PC-9 (cell line): ENCODE data around the gene PBX3. TPM values are rescaled to one million over a fixed set of nuclear protein-coding genes. Genes with fewer than 3 reads are reported as not detected.

Experiments used
- BruUV-seq: library from RNA; stranded (reverse); fragments of 400-500 nt; replicated peaks from 2 replicates; lab custom pipeline; 2021; lab: Mats Ljungman, UMichigan
- CTCF ChIA-PET: fragments of 300-600 bp; sonication (Branson Sonifier 250); formaldehyde crosslinking; loops from one replicate; lab custom pipeline; 2022; ENCODE audit warnings: antibody characterized with exemption; lab: Charles Lee
- POLR2A ChIA-PET: fragments of 300-600 bp; sonication (Branson Sonifier 250); formaldehyde crosslinking; loops from one replicate; lab custom pipeline; 2022; ENCODE audit warnings: antibody characterized with exemption; ENCODE audit not compliant: unreplicated experiment; lab: Charles Lee
- DNase-seq, 2 experiments: peaks; one replicate each; pipeline versions ENCODE4 v3.0.0 to v3.0.0-alpha.2; 2015 to 2022; ENCODE audit warnings: mixed read lengths in 1 of 2
- H2AFZ ChIP-seq: fragments of 200-600 bp; sonication (generic); 2 replicates; pipeline ENCODE4 v1.8.1; 2017; ENCODE audit warnings: antibody characterized with exemption
- H3F3A ChIP-seq: fragments of 200-600 bp; sonication (generic); 2 replicates; pipeline ENCODE4 v1.8.1; 2017; ENCODE audit warnings: antibody characterized with exemption, mild to moderate bottlenecking, low read depth; ENCODE audit not compliant: insufficient read depth
- H3K27ac ChIP-seq: fragments of 200-600 bp; sonication (generic); 2 replicates; pipeline ENCODE4 v1.6.1; 2016; ENCODE audit warnings: mixed run types
- H3K27me3 ChIP-seq: fragments of 200-600 bp; sonication (generic); 2 replicates; pipeline ENCODE4 v1.6.1; 2016; ENCODE audit warnings: low read depth, mixed run types; ENCODE audit not compliant: insufficient read depth
- H3K36me3 ChIP-seq: fragments of 200-600 bp; sonication (generic); 2 replicates; pipeline ENCODE4 v1.6.1; 2016; ENCODE audit warnings: low read depth, mixed run types
- H3K4me1 ChIP-seq: fragments of 200-600 bp; sonication (generic); replicated peaks from 2 replicates; pipeline ENCODE4 v1.6.1; 2016; ENCODE audit warnings: mixed run types; ENCODE audit not compliant: insufficient read depth
- H3K4me2 ChIP-seq: fragments of 200-600 bp; sonication (generic); 2 replicates; pipeline ENCODE4 v1.6.1; 2017; ENCODE audit warnings: mixed run types
- H3K4me3 ChIP-seq: fragments of 200-600 bp; sonication (generic); 2 replicates; pipeline ENCODE4 v1.6.1; 2016; ENCODE audit warnings: mixed run types
- H3K79me2 ChIP-seq: fragments of 200-600 bp; sonication (generic); 2 replicates; pipeline ENCODE4 v1.6.1; 2017; ENCODE audit warnings: low read depth, mixed run types
- H3K9me2 ChIP-seq: fragments of 200-600 bp; sonication (generic); 2 replicates; pipeline ENCODE4 v1.8.1; 2017; ENCODE audit warnings: mild to moderate bottlenecking; ENCODE audit not compliant: insufficient read depth
- H3K9me3 ChIP-seq: fragments of 200-600 bp; sonication (generic); 2 replicates; pipeline ENCODE4 v1.8.1; 2016; ENCODE audit warnings: low read depth; ENCODE audit not compliant: insufficient read depth
- H4K20me1 ChIP-seq: fragments of 200-600 bp; sonication (generic); 2 replicates; pipeline ENCODE4 v1.8.1; 2017; ENCODE audit not compliant: insufficient read depth
- CTCF ChIP-seq: fragments of 200-600 bp; sonication (generic); conservative IDR thresholded peaks from 2 replicates; pipeline ENCODE4 v1.6.1; 2017; ENCODE audit warnings: mixed run types, antibody characterized with exemption, mild to moderate bottlenecking, moderate library complexity
- EZH2 ChIP-seq: fragments of 200-600 bp; sonication (generic); IDR thresholded peaks from 2 replicates; pipeline ENCODE4 v1.8.0; 2017; ENCODE audit warnings: antibody characterized with exemption, low read depth
- intact Hi-C: fragments of 100-400 bp; cut with micrococcal nuclease; formaldehyde crosslinking; loops from one replicate; pipeline ENCODE4 v1.10.0; 2022; ENCODE audit not compliant: unreplicated experiment
- total RNA-seq: library from RNA; stranded (reverse); gene quantifications from 2 replicates; pipeline ENCODE4 v1.2.3, GENCODE V29; 2021

The PBX3 gene
- total RNA-seq, 1 experiment from 2014 or later = 18.3 TPM

GRCh38 chr9:125831054-125831453 is 83.9 kb downstream of the PBX3 start:
- no peak overlapping the region for H3K4me2 ChIP-seq
- no peaks in the 10 kb centered on the region for H4K20me1 ChIP-seq
- ChIA-PET CTCF (interaction anchor here (0.5 kb wide), 1 partner anchor 668 kb away, joined by 4 read pairs; no protein-coding TSS in a partner anchor), POLR2A (interaction anchor here (0.6 kb wide), 1 partner anchor 120 kb away, joined by 7 read pairs; no protein-coding TSS in a partner anchor)
- no peak overlapping the region for H3K4me3 ChIP-seq
- H3K27me3 ChIP-seq = no peaks in the 10 kb centered on the region
- H3K36me3 ChIP-seq = no peaks in the 10 kb centered on the region
- no peak for TF ChIP-seq CTCF
- TF ChIP-seq EZH2 = no peak
- no peaks in the 10 kb centered on the region for H3F3A ChIP-seq
- BruUV-seq = no TSS peak
- no peak overlapping the region for H3K27ac ChIP-seq
- H3K79me2 ChIP-seq = no peaks in the 10 kb centered on the region
- H3K9me3 ChIP-seq = no peaks in the 10 kb centered on the region
- H3K9me2 ChIP-seq = no peaks in the 10 kb centered on the region
- H2AFZ ChIP-seq = no peak overlapping the region
- DNase-seq = no peak
- no peaks in the 10 kb centered on the region for H3K4me1 ChIP-seq
- intact Hi-C loops = no loop called here

- Histone ChIP-seq H3K36me3 (no peaks in the 10 kb centered on the region), H3F3A (no peaks in the 10 kb centered on the region), H4K20me1 (no peaks in the 10 kb centered on the region), H3K9me3 (no peaks in the 10 kb centered on the region), H2AFZ (no peak overlapping the region), H3K4me1 (no peaks in the 10 kb centered on the region), H3K27me3 (no peaks in the 10 kb centered on the region), H3K4me2 (no peak overlapping the region), H3K27ac (no peak overlapping the region), H3K4me3 (no peak overlapping the region), H3K9me2 (no peaks in the 10 kb centered on the region), H3K79me2 (no peaks in the 10 kb centered on the region)
- TF ChIP-seq EZH2 (no peak), CTCF (no peak)
- CTCF ChIA-PET = no interaction called here
- no peak for DNase-seq
- POLR2A ChIA-PET = interaction anchor here (0.6 kb wide), 1 partner anchor 120 kb away, joined by 7 read pairs; no protein-coding TSS in a partner anchor
- intact Hi-C loops = no loop called here
- no TSS peak for BruUV-seq
These were observed 84.4 kb downstream of the PBX3 start for GRCh38 chr9:125831616-125832015.

GRCh38 chr9:125835655-125836054 is 88.5 kb downstream of the PBX3 start:
- H3K4me2 ChIP-seq = no peak overlapping the region
- no peaks in the 10 kb centered on the region for H3F3A ChIP-seq
- intact Hi-C loops = no loop called here
- no TSS peak for BruUV-seq
- no peak overlapping the region for H3K27ac ChIP-seq
- H3K9me2 ChIP-seq = no peaks in the 10 kb centered on the region
- H3K27me3 ChIP-seq = no peaks in the 10 kb centered on the region
- H3K79me2 ChIP-seq = no peaks in the 10 kb centered on the region
- H3K9me3 ChIP-seq = no peaks in the 10 kb centered on the region
- TF ChIP-seq CTCF = no peak
- TF ChIP-seq EZH2 = no peak
- no peaks in the 10 kb centered on the region for H3K36me3 ChIP-seq
- POLR2A ChIA-PET = no interaction called here
- H3K4me1 ChIP-seq = no peaks in the 10 kb centered on the region
- CTCF ChIA-PET = no interaction called here
- no peak overlapping the region for H2AFZ ChIP-seq
- no peaks in the 10 kb centered on the region for H4K20me1 ChIP-seq
- no peak overlapping the region for H3K4me3 ChIP-seq
- no peak for DNase-seq
